ENCODE results near the gene SMIM22. TPM values are rescaled to one million over a fixed set of nuclear protein-coding genes. Genes with fewer than 3 reads are reported as not detected.

SMIM22 gene
- total and polyA plus RNA-seq, 2 donors (not counting 3 experiments of a cell fraction or from before 2014, with no cell fraction given): not detected

- intact Hi-C loops (cut with micrococcal nuclease): no loop called here
- dilution Hi-C loops (cut with MboI; ENCODE audit: extremely low pct_ligation_motif_present, low sequenced_read_pairs): no loop called here
These were observed 11.8 kb upstream of the SMIM22 start for GRCh38 chr16:4783251-4783950.

More at GRCh38 chr16:4783251-4783950, 11.8 kb upstream of the SMIM22 start:
- Histone ChIP-seq H3K27ac (ENCODE audit: insufficient read depth, low read depth, low read length) (no peak overlapping the region), H3K4me2 (ENCODE audit: insufficient read depth, low read length) (no peak overlapping the region), H4K20me1 (replicated peaks; ENCODE audit: control insufficient read depth, extremely low read depth, insufficient read depth, low read length) (no peaks in the 10 kb centered on the region), H3K79me2 (ENCODE audit: control insufficient read depth, insufficient read depth, low read length) (no peaks in the 10 kb centered on the region), H3K9ac (replicated peaks; ENCODE audit: extremely low read depth, insufficient read depth, low read length) (no peak overlapping the region), H3K9me1 (replicated peaks; ENCODE audit: control insufficient read depth, extremely low read depth, insufficient read depth, low read length) (no peaks in the 10 kb centered on the region), H3K9me3 (replicated peaks; ENCODE audit: control insufficient read depth, insufficient read depth, low read length) (no peaks in the 10 kb centered on the region), H3K4me1 (ENCODE audit: control insufficient read depth, extremely low read depth, insufficient read depth, low read length) (no peaks in the 10 kb centered on the region), H3K4me3 (replicated peaks in 1 of 3; ENCODE audit: insufficient read depth in 1 of 3, low read depth in 1 of 3, low read length in 3 of 3) (no peak overlapping the region), H2AFZ (ENCODE audit: low read depth, low read length) (no peak overlapping the region), H3K36me3 (ENCODE audit: control insufficient read depth in 2 of 2, extremely low read depth in 1 of 2, insufficient read depth in 2 of 2, low read length in 2 of 2) (no peaks in the 10 kb centered on the region), H3K27me3 (ENCODE audit: control insufficient read depth in 2 of 2, insufficient read depth in 2 of 2, low read length in 2 of 2) (no peaks in the 10 kb centered on the region)
- no TSS peak for BruUV-seq (replicated peaks)
- TF ChIP-seq JUN (IDR thresholded peaks at IDR 0.05; ENCODE audit: borderline replicate concordance, insufficient read depth, insufficient read length, low read depth) (no peak), FOS (IDR thresholded peaks at IDR 0.05; ENCODE audit: borderline replicate concordance, insufficient read depth, low read length) (no peak), EZH2 (IDR thresholded peaks at IDR 0.05; ENCODE audit: borderline replicate concordance, low read depth, low read length, severe bottlenecking) (no peak), POLR2AphosphoS5 (IDR thresholded peaks at IDR 0.05; ENCODE audit: insufficient read depth, low read depth, low read length) (no peak), CTCF (IDR thresholded peaks at IDR 0.05; ENCODE audit: extremely low read depth in 1 of 2, insufficient read depth in 1 of 2, low read depth in 1 of 2, low read length in 2 of 2) (no peak)
- DNase-seq (ENCODE audit: low read depth, low spot score) (no peak), FAIRE-seq (no peak)
- POLR2A ChIA-PET: no interaction called here
- CTCF ChIA-PET: no interaction called here

Measured in endothelial cell of umbilical vein (primary cell).